MG63 (cell line): ENCODE measurements around the gene TMEM74B. TPM values are rescaled to one million over a fixed set of nuclear protein-coding genes. Genes with fewer than 3 reads are reported as not detected.
"Not testable (repeated sequence)": the region's sequence is repeated elsewhere in the genome, so short reads cannot be mapped to it uniquely, and the experiment has no call there.

ENCODE experiments used
- DNase-seq: peaks from one replicate; pipeline ENCODE4 v3.0.0-alpha.2; 2020
- H3K27me3 ChIP-seq: fragments of 250-450 bp; sonication (Bioruptor Pico); 2 replicates; pipeline ENCODE4 v1.5.1; 2020; ENCODE audit warnings: mild to moderate bottlenecking, moderate library complexity
- H3K36me3 ChIP-seq: fragments of 250-450 bp; sonication (Bioruptor Pico); 2 replicates; pipeline ENCODE4 v1.5.1; 2020; ENCODE audit warnings: mild to moderate bottlenecking, moderate library complexity
- H3K4me3 ChIP-seq: fragments of 250-450 bp; sonication (Bioruptor Pico); 2 replicates; pipeline ENCODE4 v1.5.1; 2020; ENCODE audit warnings: mild to moderate bottlenecking, moderate library complexity
- H3K9me3 ChIP-seq: fragments of 250-450 bp; sonication (Bioruptor Pico); 2 replicates; pipeline ENCODE4 v1.5.1; 2020; ENCODE audit warnings: mild to moderate bottlenecking, moderate library complexity
- total RNA-seq: library from RNA; depleted of rRNA; stranded (reverse); fragments of >200 nt; shearing (Covaris generic); gene quantifications from 2 replicates; pipeline ENCODE4 v1.2.3, GENCODE V29; 2014; ENCODE audit warnings: low replicate concordance; rRNA removed

The TMEM74B gene
- total RNA-seq = not detected in 2 replicates

GRCh38 chr20:1184638-1185315 lies at the start of gene TMEM74B:
Gene TMEM74B, minus strand, starts transcription at chr20:1184981. Its CDS starts 1,180 bp downstream, at chr20:1183801.
- no peaks in the 10 kb centered on the region for H3K36me3 ChIP-seq
- peaks cover 7% of the 10 kb centered on the region for H3K27me3 ChIP-seq
- no peaks in the 10 kb centered on the region for H3K9me3 ChIP-seq
- no peak within 1 kb of the TSS for H3K4me3 ChIP-seq
- DNase-seq = no peak

GRCh38 chr20:1232286-1233111 lies 47.7 kb upstream of the TMEM74B start:
- H3K36me3 ChIP-seq = no peaks in the 10 kb centered on the region
- H3K9me3 ChIP-seq = no peaks in the 10 kb centered on the region
- H3K27me3 ChIP-seq = peaks cover 19% of the 10 kb centered on the region
- DNase-seq = no peak
- no peak overlapping the region for H3K4me3 ChIP-seq

- DNase-seq = no peak
- no peaks in the 10 kb centered on the region for H3K9me3 ChIP-seq
- H3K4me3 ChIP-seq = no peak overlapping the region
- H3K36me3 ChIP-seq = no peaks in the 10 kb centered on the region
- peaks cover 25% of the 10 kb centered on the region for H3K27me3 ChIP-seq
These were observed 44.8 kb upstream of the TMEM74B start for GRCh38 chr20:1229541-1229940.

- peak; percentile 68 for DNase-seq
- H3K27me3 ChIP-seq = peaks cover 25% of the 10 kb centered on the region
- H3K36me3 ChIP-seq = no peaks in the 10 kb centered on the region
- H3K4me3 ChIP-seq = peak within 1 kb of the TSS; percentile 57
- H3K9me3 ChIP-seq = no peaks in the 10 kb centered on the region
These were observed 41.2 kb upstream of the TMEM74B start, which contains the start of gene RAD21L1 for GRCh38 chr20:1225783-1226654. Gene RAD21L1, plus strand, starts transcription at chr20:1226044. Its CDS starts 2,410 bp downstream, at chr20:1228454.

GRCh38 chr20:1225263-1225782 lies 40.5 kb upstream of the TMEM74B start:
- DNase-seq = no peak
- no peaks in the 10 kb centered on the region for H3K9me3 ChIP-seq
- H3K4me3 ChIP-seq = peak overlapping the region; percentile 30
- H3K36me3 ChIP-seq = no peaks in the 10 kb centered on the region
- H3K27me3 ChIP-seq = peaks cover 23% of the 10 kb centered on the region

- no peak for DNase-seq
- Histone ChIP-seq H3K4me3 (no peak overlapping the region), H3K9me3 (no peaks in the 10 kb centered on the region), H3K36me3 (no peaks in the 10 kb centered on the region), H3K27me3 (peaks cover 16% of the 10 kb centered on the region)
These were observed 39.6 kb upstream of the TMEM74B start for GRCh38 chr20:1224205-1224890.

- not testable (repeated sequence) for DNase-seq, H3K36me3 ChIP-seq, H3K4me3 ChIP-seq, H3K27me3 ChIP-seq, H3K9me3 ChIP-seq
These were observed 38.0 kb upstream of the TMEM74B start for GRCh38 chr20:1222750-1223149.

GRCh38 chr20:1216527-1217427 lies 32.0 kb upstream of the TMEM74B start:
- H3K9me3 ChIP-seq, H3K27me3 ChIP-seq, H3K36me3 ChIP-seq, H3K4me3 ChIP-seq, DNase-seq: not testable (repeated sequence)

- Histone ChIP-seq H3K36me3 (no peaks in the 10 kb centered on the region), H3K4me3 (no peak overlapping the region), H3K27me3 (no peaks in the 10 kb centered on the region), H3K9me3 (no peaks in the 10 kb centered on the region)
- DNase-seq = no peak
These were observed 30.8 kb upstream of the TMEM74B start for GRCh38 chr20:1215386-1216170.

GRCh38 chr20:1214838-1215261 lies 30.1 kb upstream of the TMEM74B start:
- no peaks in the 10 kb centered on the region for H3K9me3 ChIP-seq
- no peak overlapping the region for H3K4me3 ChIP-seq
- no peak for DNase-seq
- H3K27me3 ChIP-seq = 0 out of 2 replicates have a peak, but pooled peaks cover 3% of the 10 kb centered on the region
- H3K36me3 ChIP-seq = no peaks in the 10 kb centered on the region

- Histone ChIP-seq H3K36me3 (no peaks in the 10 kb centered on the region), H3K27me3 (0 out of 2 replicates have a peak, but pooled peaks cover 3% of the 10 kb centered on the region), H3K9me3 (no peaks in the 10 kb centered on the region), H3K4me3 (no peak overlapping the region)
- peak; percentile 52 for DNase-seq
These were observed 28.0 kb upstream of the TMEM74B start for GRCh38 chr20:1212607-1213396.

- no peak for DNase-seq
- no peaks in the 10 kb centered on the region for H3K36me3 ChIP-seq
- H3K4me3 ChIP-seq = no peak overlapping the region
- H3K9me3 ChIP-seq = no peaks in the 10 kb centered on the region
- H3K27me3 ChIP-seq = 0 out of 2 replicates have a peak, but pooled peaks cover 3% of the 10 kb centered on the region
These were observed 27.2 kb upstream of the TMEM74B start for GRCh38 chr20:1212023-1212422.

- no peaks in the 10 kb centered on the region for H3K9me3 ChIP-seq
- H3K36me3 ChIP-seq = no peaks in the 10 kb centered on the region
- H3K4me3 ChIP-seq = no peak overlapping the region
- H3K27me3 ChIP-seq = 0 out of 2 replicates have a peak, but pooled peaks cover 3% of the 10 kb centered on the region
- no peak for DNase-seq
These were observed 25.7 kb upstream of the TMEM74B start for GRCh38 chr20:1210501-1210900.
